ENCODE data around the gene SBNO2.
A peak's percentile ranks its signal among the peaks of the same experiment; 100 is the strongest.

SBNO2 gene

DNA sequence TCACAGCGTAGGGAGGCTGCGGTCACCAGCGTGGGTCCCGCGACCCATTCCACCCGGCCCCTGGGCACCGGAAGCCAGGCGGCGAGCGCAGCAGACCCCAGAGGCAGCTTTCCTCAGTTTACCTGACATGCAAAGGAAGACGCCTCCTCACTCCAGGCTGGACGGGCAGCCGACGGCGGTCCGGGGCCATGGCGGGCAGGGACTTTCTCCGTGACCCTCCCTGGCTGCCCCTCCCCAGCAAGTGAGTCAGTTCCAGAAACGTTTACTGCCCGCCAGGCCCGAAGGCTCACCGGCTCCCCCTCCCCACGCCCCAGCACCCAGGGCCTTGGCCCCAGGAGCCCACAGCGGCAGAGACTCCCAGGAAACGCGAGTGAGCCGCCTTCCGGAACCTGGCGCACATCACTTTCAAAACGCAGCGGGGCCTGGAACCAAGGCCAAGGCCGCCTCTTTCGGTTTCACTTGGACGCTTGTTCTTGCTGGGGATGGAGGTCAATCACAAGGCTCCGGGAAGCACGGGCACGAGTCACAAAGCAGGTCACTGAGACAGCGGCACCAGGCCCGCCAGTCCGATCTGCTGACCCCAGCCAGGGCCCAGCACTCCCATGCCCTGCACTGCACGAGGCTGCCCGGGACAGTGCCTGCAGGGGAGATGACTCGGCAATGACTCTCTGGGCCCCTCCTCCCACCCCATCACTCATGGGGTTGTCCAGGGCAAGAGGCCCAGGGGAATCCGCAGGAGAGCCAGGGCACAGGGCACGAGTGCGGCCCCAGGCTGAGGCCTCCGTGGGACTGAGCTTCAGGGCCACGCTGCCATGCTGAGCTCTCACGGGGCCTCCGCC, 5.3 kb downstream of the SBNO2 start:
- DNase-seq, result no peak

DNA sequence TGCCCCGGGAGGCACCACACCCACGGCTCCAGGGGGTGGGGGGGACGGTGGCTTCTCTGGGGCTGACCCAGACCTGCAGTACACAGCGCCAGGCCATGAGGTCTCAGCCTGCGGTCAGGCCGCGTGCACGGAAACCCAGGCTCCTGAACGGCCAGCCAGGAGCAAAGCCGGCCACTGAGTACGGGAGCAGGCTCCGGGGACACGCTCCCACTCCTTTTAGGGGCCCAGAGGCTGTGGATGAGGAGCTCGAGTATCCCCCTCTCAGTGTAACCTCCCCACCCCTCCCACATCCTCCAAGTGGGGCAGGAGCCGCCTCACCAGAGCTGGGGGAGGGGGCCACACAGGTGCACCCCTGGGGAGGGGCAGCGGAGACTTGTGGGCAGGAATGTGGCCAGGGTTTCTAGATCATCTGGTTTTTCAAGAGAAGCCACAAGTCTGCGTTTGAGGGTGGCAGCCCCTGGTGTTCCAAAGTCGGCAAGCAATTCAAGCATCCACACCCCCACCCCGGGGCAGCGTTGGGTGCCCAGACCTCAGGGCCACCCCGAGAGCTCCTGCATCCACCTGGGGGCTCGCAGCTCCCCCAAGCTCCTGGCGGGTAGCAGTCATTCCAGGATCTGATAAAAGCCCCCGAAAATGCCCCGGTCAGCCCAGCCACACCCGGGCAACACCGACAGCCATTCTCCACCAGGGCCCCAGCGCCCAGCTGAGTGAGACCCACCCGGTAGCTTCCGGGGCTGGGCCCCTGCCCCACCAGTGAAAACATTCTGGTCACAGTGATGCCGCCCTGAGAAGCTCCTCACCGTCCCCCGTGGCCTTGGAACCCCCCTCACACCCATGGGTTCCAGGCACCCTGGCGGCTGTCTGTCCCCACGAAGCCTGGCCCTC, 6.1 kb downstream of the SBNO2 start:
- no peak for DNase-seq

DNA sequence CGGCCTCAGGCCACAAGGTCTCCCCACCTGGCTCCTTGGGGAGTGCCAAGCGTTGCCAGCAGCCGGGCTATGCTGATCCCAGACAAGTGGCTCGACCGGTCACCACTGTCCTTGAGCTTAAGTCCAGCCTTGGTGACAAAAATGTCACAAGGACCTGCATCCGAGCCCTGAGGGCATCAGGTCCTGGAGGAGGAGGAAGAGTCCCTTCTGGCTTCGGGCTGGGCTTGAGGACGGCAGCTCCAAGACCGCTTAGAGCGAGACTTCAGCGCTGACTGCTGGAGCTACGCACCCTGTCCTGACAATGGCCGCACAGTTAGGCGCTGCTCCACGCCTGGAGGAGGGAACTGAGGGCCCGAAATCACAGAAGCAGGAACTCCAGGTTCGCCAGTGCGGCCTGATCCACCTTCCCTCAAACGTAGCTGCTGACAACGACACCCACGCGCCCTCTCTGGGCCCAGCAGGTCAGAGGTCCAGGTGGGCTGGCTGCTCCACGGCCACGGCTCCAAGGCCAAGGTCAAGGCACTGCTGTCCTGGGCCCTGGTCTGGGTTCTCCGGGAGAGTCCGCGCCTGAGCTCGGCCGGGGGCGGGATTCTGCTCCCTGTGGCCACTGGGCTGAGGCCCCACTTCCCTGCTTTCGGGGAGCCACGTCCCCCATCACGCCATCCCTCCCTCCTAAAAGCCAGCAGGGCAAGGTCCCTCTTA, 7.0 kb downstream of the SBNO2 start:
- no peak for DNase-seq

DNA sequence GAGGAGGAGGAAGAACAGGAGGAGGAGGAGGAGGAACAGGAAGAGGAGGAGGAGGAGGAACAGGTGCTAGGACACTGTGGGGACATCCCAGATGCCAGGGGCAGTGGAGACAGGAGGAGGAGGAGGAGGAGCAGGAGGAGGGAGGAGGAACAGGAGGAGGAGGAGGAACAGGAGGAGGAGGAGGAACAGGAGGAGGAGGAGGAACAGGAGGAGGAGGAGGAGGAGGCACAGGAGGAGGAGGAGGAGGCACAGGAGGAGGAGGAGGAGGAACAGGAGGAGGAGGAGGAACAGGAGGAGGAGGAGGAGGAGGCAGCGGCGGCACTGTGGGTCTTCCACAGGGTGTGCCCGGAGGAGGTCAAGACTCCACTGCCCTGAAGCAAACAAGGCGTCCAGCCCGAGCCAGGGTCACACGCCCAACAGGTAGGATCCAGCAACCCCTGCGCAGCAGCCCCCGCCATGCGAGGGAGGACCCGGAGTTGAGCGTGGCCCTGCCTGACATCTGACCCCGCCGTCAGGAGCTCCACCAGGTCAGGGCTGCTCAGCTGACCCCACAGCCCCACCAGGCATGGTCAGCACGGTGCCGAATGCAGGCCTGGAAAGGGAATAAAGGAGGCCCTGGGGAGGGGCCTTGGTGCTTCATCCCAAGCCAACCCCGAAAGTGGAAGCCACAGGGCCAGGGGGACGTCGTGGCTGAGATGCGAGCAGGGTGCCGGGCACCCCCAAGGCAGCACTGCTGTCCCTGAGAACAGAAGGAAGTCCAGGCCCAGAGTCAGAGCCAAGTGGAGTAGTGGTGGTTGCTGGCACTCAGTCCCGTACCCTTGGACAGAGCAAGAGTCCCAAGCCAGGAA, 9.2 kb downstream of the SBNO2 start:
- no peak for DNase-seq

DNA sequence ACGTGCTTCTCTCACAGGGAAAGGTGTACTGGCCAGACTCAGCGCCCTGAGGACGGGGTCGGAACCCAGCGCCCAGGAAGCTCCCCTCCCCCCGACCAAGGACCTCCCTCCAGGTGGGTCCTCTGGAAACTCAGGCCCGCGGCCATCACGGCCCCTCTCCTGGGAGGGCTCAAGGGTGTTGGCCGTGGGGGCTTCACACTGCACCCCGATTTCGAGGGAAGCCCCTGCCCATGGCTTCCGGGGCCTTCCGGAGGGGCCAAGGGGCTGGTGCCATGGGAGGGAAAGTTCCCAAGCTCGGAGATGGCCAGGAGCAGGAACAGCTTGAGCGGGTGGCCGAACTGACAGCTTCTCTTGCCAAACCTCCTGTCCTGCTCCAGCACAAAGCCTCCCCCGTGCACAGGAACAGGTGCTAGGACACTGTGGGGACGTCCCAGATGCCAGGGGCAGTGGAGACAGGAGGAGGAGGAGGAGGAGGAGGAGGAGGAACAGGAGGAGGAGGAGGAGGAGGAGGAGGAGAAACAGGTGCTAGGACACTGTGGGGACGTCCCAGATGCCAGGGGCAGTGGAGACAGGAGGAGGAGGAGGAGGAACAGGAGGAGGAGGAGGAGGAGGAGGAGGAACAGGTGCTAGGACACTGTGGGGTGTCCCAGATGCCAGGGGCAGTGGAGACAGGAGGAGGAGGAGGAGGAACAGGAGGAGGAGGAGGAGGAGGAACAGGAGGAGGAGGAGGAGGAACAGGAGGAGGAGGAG, 10.0 kb downstream of the SBNO2 start:
- no peak for DNase-seq

DNA sequence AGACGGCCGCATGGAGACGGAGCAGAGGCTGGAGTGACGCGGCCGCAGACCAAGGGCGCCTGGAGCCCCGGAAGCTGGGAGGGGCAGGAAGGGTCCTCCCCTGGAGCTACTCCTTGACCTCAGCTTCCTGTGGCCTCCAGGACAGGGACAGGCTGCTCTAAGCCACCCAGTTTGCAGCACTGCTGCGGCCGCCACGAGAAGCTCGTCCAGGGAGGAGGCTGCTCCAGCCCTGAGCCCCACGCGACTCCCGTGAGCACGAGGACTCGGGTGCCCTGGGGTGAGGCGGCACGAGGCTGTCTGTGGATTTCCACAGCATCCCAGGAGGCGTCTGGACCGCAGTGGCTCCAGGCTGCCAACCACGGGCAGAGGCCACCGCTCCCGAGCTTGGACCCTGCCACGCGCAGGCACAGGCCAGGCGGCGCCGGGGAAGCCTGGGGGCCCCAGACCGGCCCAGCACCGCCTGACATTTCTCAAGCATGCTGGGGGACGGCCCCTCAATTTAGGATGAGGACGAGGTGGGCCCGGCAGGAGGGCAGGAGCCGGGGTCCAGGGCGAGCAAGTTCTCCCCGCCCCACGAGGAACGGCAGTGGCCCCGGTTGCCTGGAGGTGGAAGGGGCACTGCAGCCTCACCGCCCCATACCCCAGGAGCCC, 10.7 kb downstream of the SBNO2 start:
- DNase-seq, result no peak

DNA sequence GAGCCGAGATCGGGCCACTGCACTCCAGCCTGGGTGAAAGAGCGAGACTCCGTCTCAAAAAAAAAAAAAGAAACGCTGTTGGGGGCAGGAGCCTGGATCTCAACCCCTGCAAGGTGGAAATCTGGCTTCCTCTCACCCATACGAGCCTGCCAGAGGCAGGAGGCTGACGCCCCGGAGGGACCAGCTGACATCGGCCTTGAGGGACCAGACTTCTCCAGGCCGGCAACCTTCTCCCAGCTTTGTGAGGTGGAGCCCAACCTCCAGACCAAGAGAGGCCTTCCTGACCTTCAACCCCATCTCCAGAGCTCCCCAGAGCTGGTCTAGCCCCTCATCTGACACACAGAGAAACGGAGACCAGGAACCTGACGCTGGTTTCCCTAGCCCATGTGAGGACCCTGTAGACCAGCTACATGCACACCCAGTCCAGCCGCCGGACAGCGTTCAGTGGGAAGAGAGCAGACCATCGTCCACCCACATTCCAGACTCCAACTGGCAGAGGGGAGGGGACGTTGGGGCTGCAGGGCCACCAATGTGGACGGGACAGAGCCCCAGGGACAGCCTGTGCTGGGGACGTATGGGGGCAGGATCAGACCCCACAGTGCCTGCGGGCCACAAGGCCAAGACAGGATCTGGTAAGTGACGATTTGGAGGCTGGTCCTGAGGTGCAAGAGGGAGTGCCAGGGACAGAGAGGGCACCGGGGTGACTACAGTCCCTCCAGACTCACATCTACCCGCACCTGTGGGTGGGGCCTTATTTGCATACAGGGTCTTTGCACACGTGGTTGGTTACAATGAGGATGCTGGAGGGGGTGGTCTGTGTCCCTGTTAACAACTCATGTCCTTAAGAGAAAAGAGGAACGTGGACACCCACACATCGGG, 11.4 kb downstream of the SBNO2 start:
- no peak for DNase-seq

DNA sequence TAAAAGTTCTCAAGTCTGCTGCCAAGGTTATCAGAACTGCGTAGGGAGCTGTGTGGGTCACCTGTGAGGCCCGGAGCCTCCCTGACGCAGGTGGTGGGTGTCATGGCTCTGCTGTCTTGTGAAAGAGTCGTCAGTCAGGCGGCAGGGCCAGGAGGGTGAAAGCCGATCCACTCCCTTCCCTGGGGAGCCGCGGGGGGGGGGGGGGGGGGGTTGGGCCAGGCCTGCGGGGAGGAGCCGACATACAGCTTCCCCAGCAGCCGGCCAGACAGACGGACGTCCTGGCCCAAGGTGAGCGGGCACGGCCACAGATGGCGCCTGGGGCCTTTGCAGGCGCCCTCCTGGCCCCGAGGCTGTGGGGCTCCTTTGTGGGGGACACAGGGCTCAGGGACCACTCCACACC, 12.4 kb downstream of the SBNO2 start:
- DNase-seq, result peak in 2 of 3 experiments; percentile 24 to 66

DNA sequence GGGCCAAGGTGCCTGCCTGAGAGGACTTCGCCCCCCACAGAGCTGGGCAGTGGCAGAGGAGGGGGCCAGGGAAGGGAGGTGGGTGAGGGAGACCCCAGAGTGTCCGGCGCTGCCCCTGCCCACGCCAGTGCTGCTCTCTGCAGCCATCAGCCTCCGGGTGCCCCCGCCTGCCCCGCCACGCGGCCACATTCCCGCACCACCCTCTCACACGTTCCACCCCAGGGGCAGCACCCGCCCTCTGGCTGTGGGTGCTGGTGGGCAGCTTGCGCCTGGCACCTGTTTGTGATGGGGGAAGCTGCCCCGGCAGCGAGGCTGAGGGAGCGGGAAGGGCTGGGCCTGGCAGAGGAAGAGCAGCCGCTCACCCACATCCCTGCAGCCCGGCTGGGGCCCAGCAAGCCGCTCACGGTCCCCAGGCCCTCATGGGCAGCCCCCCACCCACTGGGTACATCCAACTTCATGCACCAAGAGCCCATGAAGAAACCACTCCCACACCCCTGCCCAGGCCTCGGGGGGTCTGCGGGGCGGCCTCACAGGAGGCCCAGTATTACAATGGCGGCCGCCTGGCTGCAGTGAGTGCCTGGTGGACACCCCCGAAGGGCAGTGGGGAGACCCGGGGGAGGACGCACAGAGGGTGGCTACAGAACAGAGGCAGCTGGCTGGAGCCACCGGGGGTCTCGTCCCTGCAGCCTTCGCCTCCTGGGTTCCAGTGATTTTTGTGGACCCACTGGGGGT, 14.0 kb downstream of the SBNO2 start:
- DNase-seq, result no peak

DNA sequence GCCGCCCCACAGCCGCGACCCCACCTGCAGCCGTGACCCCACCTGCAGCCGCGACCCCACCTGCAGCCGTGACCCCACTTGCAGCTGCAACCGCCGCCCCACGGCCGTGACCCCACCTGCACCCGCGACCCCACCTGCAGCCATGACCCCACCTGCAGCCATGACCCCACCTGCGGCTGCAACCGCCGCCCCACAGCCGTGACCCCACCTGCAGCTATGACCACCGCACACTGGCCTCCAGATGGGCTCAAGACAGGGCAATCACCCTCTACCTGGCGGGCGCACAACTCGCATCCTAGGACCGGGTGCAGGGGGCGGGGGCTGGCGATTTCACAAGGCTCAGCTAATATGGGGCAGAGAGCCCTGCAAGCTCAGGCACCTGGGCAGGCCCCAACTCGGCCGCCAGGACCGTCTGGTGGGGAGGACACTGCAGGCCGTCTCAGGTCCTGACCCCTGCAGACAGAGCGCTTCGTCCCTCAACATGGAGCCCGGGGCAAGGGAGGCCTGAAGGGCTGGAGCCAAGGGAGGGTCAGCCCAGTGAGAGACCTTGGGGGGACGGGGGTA, 15.1 kb downstream of the SBNO2 start:
- no peak for DNase-seq

DNA sequence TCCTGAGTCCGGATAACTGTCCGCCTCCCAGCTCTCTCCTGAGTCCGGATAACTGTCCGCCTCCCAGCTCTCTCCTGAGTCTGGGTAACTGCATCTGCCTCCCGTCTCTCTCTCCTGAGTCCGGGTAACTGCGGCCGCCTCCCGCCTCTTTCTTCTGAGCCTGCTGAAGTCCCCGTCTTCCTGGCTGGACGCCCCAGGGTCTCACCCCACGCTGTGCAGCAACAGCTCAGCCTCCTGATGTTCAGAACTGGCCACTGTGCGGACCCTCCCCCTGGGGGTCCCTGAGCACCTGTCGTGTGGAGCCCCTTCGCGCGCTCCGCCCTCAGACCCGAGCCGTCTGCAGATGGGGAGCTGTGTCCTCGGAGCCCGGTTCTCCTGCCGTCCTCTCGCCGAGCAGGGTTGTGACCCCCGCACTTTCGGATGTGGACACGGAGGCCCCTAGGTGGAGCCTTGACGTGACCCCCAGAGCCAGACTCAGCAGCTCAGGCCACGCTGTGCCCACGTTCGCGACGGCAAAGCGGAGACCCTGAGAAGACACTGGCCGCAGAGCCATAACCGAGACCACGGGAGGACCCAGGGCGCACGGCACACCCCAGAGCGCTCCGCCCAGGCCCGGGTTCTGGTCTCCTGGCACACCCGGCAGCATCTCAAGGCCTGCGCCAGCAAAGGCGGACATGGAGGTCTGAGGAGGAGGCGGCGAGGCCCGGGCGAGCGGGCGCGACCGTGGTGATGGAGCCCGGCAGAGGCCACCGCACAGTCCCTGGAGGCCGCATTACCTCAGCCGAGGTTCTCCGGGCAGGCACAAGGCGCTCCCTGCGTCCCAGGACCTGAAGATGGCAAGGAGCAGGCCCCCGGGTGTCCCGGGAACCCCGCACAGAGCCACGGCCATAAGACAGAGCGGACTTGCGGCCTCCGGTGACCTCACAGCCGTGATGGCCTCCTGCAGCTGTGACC, 15.9 kb downstream of the SBNO2 start:
- DNase-seq, result no peak

DNA sequence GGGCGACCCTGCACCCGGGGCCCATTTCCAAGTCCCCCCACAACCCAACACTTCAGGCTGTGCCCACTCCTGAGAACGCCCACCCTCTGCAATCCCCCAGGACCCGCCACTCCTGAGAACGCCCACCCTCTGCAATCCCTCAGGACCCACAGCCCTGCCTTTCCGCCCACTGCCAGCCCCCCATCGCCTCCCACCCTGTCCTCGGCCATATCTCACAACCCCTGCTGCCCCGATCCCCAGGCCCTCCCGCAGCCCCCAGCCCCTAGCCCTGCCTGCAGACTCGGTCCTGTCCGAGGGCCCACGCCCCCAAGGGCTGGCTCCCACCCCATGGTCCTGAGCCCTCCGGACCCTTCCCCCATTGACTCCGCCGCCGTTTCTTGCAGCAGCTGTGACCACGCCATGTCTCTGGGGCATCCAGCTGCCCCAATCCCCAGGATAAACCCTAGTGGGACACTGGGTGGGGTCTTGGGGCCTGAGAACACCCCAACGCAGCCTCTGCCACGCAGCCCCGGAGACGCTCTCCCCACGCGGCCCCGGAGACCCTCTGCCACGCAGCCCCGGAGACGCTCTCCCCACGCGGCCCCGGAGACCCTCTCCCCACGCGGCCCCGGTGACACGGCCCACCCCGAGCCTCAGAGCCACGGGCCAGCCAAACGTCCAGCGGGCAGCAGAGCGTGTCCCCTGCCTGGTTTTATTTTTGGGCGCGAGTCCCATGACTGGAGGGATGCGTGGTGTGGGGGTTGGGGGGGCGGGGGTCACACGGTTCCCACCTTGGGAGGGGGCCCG, 17.0 kb downstream of the SBNO2 start:
- no peak for DNase-seq

DNA sequence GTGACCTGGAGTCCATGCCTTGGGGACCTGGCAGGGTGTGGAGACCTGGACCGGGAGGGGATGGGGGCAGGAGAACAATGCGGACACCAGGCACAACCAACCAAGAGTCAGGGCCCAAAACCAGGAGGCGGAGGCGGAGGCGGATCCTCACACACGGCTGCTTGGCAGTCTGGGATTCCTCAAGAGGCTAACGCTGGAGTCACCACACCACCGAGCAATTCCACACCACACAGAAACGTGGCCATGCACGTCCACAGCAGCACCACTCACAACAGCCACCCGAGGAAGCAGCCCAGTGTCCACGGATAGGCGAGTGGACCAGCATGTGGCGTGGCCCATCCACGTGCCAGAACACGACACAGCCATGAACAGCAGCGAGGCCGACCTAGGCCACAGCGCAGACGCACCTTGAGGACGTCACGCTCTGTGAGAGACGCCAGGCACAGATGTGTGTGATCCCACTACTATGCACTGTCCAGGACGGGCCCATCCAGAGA, 17.7 kb downstream of the SBNO2 start:
- DNase-seq, result no peak

DNA sequence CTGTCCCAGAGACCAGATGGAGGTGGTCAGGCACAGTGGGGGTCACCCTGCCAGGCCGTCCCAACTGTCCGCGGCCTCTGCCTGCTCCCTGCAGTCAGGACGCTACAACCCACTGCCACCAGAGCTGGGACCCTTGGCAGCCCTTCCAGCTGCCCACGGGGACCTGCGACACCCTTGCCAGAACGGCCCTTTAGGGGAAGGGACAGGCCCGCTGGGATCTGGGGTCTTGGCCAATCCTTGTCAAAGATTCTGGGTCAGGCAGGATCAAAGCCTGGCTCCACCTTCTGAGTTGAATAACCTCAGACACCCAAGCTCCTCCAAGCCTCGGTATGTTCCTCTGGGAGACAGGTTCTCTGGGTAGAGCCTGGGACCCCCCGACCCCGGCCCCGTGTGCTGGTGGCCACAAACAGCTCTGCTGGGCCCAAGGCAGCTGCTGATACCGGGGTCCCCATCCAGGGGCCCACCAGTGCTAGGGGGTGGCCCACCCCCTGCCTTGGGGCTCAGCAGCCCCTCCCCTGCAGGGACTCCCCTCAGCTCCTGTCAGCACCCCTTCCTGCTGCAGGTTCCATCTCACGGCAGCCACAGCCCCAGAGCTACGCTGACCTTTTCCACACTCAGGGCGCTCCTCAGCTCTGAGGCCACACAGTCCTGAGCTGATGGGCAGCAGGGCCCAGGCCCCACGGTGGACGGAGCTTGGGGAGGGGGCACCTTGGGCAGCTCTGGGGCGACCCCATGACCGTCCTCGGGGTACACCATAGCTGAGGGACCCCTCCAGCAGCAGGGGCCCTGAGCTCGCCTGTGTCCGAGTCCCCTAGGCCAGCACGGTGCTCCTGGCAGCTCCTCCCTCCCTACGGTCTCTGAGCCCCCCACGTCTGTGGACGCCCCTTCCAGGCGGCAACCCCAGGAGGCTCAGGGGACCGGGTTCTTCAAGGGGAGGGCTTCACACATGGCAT, 18.4 kb downstream of the SBNO2 start:
- no peak for DNase-seq

DNA sequence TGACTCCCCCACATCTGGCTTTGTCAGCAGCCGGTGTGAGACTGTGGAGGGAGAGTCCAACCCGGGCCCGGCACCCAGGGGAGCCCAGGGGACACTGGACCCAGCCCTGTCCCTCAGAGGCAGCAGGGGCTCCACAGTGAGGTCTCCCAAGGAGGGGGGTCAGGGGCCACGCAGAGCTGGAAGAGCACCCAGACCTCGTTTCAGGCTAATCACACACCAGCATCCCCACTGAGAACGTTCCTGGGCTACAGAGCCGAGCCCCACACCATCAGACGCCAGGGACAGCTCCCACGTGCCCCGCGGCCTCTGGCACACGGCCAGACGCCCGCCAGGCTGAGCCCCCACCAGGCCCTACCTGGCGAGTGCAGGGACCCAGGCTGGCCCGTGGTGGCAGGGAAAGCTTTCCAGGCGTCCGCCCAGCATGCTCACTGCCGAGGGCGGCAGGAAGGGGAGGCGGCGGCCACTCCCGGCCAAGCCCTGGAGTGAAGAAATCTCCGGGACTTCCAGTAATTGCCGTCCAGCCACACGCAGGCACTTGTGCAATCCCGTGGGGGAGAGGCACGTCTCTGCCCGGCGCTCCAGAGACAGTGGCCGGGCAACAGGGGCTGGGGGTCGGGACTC, 19.2 kb downstream of the SBNO2 start:
- DNase-seq, result peak in 2 of 3 experiments; percentile 47 to 64
